Activated CD8-positive, alpha-beta memory T cell treated with anti-CD3 and anti-CD28 coated beads for 48 hours (primary cell): Measurements from ENCODE around the gene LGALS14.
"Not testable (repeated sequence)": the region's sequence is repeated elsewhere in the genome, so short reads cannot be mapped to it uniquely, and the experiment has no call there.

ENCODE experiments used
- DNase-seq, 3 experiments: peaks; one replicate each; pipeline ENCODE4 v3.0.0-alpha.2; 2020; ENCODE audit warnings: low read depth in 2 of 3, low spot score in 2 of 3

The LGALS14 gene

DNA sequence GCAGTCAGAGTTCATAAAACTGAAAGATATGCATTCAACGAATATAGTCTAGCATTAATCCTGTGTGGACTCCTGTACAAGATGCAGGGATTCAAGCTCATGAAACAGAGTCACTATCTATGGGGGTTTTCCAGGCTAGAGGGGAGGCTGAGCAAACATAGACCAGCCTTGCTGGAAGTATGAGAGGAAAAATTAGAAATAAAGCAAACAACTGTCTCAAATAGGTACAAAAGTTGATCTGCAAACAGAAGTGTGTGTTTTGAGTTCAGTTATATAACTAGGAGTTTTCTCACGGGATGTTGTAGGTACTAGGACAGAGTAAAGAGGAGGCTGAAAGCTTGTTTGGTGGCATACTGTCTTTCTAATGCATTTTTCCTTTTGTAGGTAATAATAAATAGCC is 8.5 kb upstream of the LGALS14 start:
- no peak for DNase-seq

DNA sequence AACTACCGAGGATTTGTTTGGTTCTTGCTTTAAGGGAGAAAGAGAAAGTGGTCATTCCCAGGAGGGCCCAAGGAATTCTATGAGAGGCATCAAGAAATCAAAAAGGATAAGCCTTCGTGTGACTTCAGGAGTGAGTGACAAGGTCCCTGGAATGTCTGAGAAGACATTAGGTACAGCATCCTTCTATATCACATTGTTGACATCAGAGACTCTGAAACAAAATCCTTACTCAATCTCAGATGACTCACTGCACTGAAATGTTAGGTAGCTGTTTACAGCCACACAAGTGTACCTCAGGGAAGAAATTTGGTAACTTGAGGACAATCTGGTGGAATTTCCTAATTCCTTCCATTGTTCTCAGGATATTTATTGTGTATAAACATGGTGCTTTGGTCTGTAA is 7.9 kb upstream of the LGALS14 start:
- no peak for DNase-seq

DNA sequence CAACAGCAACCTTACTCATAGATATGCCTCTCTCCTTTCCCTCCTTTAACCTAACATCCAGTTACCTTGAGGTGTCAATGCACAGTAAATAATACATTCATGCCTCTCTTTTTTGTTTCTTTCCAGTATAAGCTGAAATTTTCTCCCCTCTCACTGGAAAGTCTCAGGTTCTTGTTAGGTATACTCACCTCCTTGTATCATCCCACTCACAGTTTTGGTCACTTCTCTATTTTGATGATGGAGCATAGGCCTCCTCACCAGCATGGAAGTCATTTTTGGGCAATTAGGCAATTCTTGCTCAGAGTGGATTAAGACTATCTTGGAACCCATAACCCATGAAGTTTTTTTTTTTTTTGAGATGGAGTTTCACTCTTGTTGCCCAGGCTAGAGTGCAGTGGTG is 5.7 kb upstream of the LGALS14 start:
- DNase-seq, result no peak

DNA sequence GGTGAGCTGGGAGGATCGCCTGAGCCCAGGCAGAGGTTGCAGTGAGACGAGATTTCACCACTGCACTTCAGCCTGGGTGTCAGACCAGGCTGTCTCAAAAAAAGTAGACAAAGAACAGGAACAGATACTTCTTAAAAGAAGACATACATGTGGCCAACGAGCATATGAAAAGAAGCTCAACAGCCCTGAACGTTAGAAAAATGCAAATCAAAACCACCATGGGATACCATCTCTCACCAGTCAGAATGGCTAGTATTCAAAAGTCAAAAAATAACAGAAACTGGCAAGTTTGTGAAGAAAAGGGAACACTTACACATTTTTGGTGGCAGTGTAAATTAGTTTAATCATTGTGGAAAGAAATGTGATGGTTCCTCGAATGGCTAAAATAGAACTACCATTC is 3.0 kb upstream of the LGALS14 start:
- no peak for DNase-seq

DNA sequence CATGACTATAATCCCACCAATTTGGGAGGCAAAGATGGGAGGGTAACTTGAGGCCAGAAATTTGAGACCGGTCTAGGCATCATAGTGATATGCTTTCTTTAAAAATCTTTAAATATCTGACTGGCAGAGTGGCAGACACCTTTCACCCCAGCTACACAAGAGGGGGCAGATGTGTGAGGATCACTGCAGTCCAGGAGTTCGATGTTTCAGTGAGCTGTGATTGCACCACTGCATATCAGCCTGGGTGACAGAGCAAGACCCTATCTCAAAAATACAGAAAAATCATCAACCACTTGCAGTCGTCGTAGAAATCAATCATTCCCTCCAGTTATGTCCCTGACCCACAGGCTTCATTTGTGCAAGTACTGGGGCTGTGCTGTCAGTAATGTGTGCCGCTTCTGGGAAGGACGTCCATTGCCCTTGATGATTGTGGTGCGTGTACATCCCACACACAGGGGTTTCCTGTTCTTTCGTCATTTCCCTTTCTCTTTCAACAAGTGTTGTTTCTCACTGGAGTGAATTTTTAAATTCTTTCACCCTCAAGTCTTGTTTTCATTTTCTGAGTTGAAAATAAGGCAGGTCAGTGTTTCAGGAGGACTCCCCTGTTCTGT is 1.4 kb downstream of the LGALS14 start:
- DNase-seq, result no peak

DNA sequence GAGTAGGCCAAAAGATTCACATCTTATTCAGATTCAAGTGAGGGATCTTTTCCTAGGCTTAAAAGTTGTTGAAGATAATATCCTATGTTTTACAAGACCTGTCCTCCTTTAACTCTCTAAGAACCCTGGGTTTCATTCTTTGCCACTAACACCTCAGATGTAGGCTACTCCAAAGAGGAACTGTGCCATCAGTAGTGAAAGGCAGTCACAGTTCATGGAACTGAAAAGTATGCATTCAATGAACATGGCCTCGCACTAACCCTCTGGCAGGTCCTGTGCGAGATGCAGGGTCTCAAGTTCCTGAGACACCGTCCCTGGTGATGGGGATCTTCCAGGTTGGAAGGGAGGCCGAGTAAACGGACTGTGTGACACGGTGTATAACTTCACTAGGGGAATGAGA is 4.3 kb downstream of the LGALS14 start:
- DNase-seq, result no peak

DNA sequence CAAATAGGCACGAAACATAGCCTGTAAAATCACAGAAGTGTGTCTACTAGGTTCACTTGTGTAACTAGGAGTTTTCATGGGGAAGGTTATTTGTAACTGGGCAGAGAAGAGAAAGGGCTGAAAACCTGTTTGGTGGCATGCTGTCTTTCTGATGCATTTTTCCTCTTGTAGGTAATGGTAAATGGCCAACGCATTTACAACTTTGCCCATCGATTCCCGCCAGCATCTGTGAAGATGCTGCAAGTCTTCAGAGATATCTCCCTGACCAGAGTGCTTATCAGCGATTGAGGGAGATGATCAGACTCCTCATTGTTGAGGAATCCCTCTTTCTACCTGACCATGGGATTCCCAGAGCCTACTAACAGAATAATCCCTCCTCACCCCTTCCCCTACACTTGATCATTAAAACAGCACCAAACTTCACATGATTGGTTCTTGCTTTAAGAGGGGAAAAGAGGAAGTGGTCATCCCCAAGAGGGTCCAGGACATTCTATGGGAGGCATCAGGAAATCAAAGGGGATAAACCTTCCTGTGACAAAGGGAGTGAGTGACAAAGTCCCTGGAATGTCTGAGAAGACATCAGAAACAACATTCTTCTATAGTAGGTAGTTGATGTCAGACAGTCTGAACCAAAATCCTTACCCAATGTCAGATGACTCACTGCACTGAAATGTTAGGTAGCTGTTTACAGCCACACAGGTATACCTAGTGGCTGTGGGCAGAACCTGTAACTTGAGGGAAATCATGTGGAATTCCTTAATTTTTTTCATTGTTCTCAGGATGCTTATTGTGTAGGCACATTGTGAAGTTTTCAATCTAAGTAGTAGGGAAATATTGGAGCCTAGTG is 5.0 kb downstream of the LGALS14 start:
- no peak for DNase-seq

DNA sequence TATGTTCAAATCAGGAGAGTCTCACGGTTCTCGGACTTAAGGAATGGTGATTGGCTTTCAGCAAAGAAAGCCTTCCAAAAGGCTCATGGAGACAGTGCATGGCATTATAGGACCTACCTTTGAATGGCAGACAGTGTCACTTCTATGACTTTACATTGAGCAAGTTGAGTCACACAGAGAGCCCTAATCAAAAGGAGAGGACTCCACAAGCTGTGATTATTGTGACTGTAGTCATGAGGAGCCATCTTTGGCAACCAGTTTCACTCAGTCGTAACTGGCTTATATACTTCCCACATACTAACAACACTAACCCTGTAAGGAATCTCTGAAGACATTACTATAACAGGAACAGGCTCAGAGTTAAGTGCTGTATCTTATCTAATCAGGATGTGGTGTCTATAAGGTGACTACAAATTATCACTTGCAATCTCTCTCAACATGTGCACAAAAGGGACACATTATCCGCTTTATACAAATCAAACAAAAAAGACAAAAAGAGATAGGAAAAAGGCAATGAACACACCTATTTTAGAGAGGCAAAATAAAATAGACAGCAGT is 6.1 kb downstream of the LGALS14 start:
- DNase-seq, result no peak

DNA sequence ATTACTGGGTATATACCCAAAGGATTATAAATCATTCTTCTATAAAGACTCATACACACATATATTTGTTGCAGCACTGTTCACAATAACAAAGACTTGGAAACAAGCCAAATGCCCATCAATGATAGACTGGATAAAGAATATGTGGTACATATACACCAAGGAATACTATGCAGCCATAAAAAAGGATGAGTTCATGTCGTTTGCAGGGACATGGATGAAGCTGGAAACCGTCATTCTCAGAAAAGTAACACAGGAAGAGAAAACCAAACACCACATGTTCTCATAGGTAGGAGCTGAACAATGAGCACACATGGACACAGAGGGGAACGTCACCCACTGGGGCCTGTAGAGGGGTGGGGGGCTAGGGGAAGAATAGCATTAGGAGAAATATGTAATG is 15.9 kb downstream of the LGALS14 start:
- DNase-seq, result not testable (repeated sequence)

DNA sequence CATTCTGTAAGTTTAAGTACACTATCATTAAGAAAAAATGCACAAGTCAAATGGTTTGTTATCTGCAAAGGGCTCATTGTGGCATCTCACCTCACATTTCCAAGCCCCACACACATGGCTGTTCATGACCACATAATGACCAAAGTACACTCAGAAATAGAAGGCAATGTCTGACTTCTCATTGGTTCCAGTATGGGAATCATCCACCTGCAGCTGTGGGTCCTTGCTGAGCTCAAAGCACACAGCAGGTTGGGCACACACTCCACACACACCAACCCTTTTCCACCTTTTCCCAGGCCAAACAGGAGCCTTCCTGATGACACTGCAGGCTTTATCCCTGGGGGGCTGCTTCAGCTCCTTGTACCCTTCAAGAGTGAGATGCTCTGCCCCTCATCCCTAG is 21.7 kb downstream of the LGALS14 start:
- DNase-seq, result no peak

DNA sequence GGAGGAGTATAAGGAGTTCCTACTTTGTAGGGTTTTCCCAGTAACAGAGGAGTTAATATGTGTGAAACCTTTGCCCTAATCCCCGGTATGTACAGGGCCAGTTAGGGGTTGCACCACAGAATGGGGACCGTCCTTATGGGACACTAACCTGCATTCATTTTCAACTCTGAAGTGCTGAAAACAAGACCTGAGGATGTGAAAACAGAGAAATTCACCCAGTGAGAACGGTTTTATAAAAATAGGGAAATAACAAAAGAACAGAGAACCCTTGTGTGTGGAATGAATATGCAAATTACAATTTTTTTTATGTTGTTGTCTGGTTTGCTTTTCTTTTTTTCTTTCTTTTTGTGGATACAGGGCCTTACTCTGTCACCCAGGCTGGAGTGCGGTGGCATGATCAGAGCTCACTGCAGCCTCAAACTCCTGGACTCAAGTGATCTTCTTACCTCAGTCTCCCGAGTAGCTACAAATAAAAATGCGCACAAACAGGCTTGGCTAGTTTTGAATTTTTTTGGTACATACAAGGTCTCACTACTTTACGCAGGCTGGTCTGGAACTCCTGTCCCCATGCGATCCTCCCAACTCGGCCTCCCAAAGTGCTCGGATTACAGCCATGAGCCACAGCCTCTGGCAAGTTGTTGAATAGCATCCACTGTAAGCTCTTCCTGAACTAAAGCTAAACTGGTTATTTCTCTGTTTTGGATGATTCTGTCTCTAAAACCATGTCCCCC is 23.0 kb downstream of the LGALS14 start:
- DNase-seq, result no peak

DNA sequence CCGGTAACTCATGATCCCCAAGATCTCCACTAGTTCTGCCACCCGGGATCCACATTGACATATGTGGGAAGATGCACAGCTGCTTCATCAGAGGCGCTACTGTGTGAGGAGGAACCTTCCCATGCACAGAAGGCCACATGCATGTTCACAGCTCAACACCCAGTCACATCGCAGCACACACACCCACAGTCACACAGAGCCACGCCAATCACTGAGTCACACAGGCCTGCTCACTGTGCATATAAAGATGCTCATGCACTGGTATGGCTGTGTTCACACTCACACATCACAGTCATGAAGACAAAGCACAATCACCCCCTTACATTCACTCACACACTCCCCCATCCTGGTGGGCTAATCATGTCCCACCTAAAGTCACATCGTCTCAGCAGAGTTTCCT is 23.8 kb downstream of the LGALS14 start:
- DNase-seq, result no peak

DNA sequence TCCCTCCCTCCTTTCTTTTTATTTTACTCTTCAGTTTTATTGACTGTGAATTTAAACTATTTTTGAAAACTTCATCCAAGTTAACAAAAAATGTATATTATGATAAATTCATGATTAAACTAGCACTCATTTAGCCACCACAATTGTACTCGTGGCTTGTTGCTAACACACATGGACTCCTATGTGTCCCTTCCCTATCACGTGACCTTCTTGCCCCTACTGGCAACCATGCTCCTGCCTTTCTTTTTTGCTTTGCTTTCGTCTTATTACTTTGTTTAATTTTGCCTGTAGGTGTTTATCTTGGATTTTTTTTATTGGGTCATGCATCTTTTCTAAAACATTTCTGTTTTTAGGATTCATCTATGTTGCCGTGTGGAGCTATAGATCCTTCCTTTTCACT is 25.3 kb downstream of the LGALS14 start:
- no peak for DNase-seq

DNA sequence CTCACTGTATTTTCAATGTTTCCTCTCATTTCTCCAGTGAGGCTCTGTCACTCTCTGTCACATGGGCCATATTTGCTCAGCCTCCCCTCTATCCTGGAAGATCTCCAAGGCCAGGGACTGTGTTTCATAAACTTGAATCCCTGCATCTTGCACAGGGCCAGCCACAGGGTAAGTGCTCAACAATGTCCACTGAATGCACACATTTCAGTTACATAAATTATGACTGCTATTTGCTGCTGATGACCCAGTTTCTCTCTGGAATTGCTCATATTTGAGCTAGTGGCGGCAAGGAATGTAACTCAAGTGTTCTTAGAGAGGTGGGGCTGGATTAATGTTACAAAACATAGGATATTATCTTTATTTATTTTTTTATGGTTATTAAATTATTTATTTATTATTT is 27.4 kb downstream of the LGALS14 start:
- DNase-seq, result no peak

DNA sequence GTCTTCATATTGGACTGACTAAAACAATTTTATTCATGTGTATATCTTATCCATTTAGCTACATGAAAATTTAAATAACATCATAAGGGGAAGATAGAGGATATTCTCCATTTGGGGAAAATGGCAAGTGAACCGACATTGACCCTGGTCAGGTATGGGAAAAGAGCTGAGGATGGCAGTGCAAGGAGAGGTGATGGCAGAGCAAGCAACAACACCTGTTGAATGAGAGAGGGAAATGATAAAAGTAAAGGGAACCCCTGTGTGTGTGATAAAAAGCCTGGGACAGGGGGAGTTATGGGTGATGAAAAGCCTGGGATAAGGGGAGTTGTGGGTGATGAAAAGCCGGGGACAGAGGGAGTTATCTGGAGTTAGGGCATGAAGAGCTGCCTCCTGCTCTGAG is 29.6 kb downstream of the LGALS14 start:
- no peak for DNase-seq

DNA sequence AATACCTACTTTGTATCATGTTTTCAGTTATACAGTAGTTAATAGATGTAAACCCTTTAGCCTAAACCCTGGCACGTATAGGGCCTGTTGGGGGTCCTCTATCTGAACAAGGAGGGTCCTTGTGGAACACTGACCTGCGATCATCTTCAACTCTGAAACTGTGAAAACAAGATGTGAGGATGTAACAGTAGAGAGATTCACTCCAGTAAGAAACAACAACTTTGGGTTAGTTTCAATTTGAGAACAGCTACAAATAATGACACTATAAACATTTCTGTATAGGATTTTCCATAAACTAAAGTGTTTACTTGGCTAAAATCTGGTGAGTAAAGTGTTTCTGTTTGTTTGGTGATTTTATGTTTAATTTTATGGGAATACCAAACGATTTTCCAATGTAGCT is 31.4 kb downstream of the LGALS14 start:
- DNase-seq, result no peak

DNA sequence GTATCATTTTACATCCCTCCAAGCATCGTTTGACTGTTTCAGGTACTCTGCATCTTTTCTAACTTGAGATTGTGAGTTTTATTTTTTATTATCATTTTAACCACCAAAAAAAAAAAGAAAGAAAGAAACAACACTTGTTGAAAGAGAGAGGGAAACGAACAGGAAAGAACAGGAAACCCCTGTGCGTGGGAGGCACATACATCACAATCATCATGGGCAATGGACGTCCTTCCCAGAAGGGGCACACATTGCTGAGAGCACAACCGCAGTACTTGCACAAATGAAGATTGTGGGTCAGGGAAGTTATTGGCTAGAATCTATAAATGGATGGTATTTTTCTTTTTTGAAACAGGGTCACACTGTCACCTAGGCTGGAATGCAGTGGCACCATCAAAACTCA is 31.8 kb downstream of the LGALS14 start:
- DNase-seq, result no peak

DNA sequence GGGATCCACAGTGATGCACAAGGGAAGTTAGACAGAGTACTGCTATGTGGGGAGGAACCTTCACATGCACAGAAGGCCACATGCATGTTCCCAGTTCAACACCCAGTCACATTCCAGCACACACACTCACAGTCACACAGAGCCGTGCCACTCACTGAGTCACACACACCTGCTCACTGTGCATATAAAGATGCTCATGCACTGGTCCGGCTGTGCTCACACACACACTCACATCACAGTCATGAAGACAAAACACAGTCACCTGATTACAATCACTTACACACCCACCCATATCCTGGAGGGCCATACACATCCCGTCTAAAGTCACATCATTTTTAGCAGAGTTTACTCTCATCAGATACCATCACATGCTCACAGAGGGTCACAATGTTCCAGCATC is 33.1 kb downstream of the LGALS14 start:
- no peak for DNase-seq

DNA sequence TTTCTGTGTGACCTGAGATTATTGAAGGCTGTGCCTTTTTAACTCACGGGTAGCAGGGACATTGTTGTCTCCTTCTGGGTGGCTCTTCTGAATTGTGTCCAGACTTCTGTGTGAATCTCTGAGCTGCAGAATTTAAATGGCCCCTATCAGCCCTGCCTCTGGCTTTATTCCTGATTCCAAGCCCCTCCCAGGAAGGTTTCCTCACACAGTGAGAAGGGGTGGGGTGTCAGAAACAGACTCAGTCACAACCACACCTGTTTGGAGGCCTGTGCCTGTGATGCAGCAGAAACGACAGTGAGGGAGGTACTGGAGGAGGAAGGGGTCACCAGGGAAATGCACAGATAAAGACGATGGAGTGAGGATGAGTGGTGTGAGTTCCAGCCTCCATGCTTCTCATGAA is 33.6 kb downstream of the LGALS14 start, which contains the start of gene CLC:
Gene CLC, minus strand, starts transcription at position 139 of the 400 bp plus-strand sequence. Its CDS starts 77 bp downstream, at position 62.
- DNase-seq, result no peak

DNA sequence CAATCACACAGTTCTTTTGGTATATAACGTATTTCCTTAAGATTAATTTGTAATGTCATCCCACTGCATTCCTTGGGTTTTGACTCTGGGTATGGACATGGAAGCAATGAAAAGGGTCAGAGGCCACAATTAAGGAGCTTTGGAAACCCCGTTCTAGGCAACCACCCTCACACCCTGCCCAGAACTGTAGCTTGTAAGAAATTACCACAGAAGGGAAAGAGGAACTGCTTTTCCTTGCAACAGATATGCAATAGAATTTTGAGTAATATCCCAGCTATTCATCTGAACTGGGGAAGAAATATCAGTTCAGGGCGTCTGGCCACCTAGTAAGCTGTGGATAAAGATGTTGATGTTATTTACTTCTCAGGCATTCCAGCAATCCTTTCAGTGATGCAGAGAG is 34.5 kb downstream of the LGALS14 start:
- DNase-seq, result no peak

DNA sequence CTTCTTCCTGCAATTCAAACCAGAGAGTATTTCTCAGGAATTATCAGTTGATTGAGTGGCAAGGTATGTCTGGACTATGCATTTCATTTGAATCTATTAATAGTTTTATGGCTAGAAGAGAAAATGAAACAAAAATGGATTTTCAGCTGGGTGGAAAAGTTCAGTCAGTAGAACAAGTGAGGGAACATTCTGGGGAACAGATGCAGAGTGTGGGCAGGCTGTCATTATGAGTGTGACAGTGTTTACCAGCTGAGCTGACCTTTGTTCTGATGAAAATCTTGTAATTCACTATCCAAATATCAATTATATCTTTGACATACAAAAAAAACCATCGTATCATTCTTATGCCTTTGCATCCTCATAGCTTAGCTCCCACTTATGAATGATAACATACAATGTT is 36.1 kb downstream of the LGALS14 start:
- DNase-seq, result no peak

DNA sequence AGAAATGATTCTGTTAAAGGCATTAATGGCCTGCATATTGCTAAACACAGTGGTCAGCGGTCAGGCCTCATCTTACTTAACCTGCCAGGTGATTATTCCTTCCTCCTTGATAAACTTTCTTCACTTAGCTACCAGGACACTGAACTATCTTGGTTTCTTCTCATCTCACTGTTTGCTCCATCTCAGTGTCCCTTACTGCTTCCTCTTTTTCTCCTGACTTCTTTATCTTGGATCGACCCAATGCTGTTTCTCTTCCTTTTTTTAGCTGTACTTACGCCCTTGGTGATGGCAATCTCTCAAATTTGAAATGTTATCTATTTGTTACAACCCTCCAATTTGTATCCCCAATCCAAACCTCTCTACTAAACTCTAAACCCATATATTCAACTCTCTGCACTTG is 41.4 kb downstream of the LGALS14 start:
- DNase-seq, result no peak
